Activated naive CD8-positive, alpha-beta T cell treated with anti-CD3 and anti-CD28 coated beads, Interleukin-2, amount 10 ng/mL, durations not matched to agents 7 days and 5 days (primary cell): Measurements from ENCODE around the gene TMEM238. TPM values are rescaled to one million over a fixed set of nuclear protein-coding genes. Genes with fewer than 3 reads are reported as not detected.
A peak's percentile ranks its signal among the peaks of the same experiment; 100 is the strongest.

Experiments used
- ATAC-seq: fragments of 150-1000 bp; cut with Tn5 transposase; one replicate; pipeline ENCODE4 v1.10.0; 2021; ENCODE audit warnings: low read depth, moderate library complexity
- POLR2A ChIA-PET: fragments of 350-600 bp; sonication (Branson Sonifier 250); formaldehyde crosslinking; loops from one replicate; lab custom pipeline; 2021; ENCODE audit warnings: antibody characterized with exemption; lab: Charles Lee
- DNase-seq: peaks from one replicate; pipeline ENCODE4 v3.0.0; 2021
- H3K27ac Mint-ChIP-seq: one replicate; pipeline ENCODE4 v1.8.0; 2022; ENCODE audit warnings: mild to moderate bottlenecking, mixed read lengths
- H3K27me3 Mint-ChIP-seq: one replicate; pipeline ENCODE4 v1.8.0; 2022; ENCODE audit warnings: mild to moderate bottlenecking, moderate library complexity, mixed read lengths
- H3K36me3 Mint-ChIP-seq: one replicate; pipeline ENCODE4 v1.8.0; 2021; ENCODE audit warnings: mild to moderate bottlenecking, mixed read lengths
- H3K4me1 Mint-ChIP-seq: one replicate; pipeline ENCODE4 v1.8.0; 2021; ENCODE audit warnings: mixed read lengths
- H3K4me3 Mint-ChIP-seq: one replicate; pipeline ENCODE4 v1.8.0; 2022; ENCODE audit warnings: mild to moderate bottlenecking, moderate library complexity, mixed read lengths
- H3K9me3 Mint-ChIP-seq: one replicate; pipeline ENCODE4 v1.8.0; 2021; ENCODE audit warnings: mixed read lengths
- total RNA-seq, 2 experiments: library from RNA; stranded (reverse); gene quantifications; one replicate each; pipeline ENCODE4 v1.2.3, GENCODE V29; 2021

TMEM238 gene
- total RNA-seq, 2 experiments from 2014 or later, result 17.0 to 19.8 TPM

GRCh38 chr19:55392820-55393761, 9.0 kb upstream of the TMEM238 start:
- ATAC-seq (no peak), DNase-seq (no peak)
- no peak overlapping the region for H3K27ac Mint-ChIP-seq
- no peaks in the 10 kb centered on the region for H3K27me3 Mint-ChIP-seq
- H3K9me3 Mint-ChIP-seq, result no peaks in the 10 kb centered on the region
- peaks cover 16% of the 10 kb centered on the region for H3K4me1 Mint-ChIP-seq
- POLR2A ChIA-PET, result interaction anchor here (0.5 to 11.0 kb wide), 4 partner anchors 9 to 111 kb away, joined by 3 to 211 read pairs (median 4); partner anchors contain the start of genes TMEM238 and UBE2S
- H3K36me3 Mint-ChIP-seq, result peaks cover 10% of the 10 kb centered on the region
- H3K4me3 Mint-ChIP-seq, result no peak overlapping the region

- POLR2A ChIA-PET, result interaction anchor here (0.7 to 11.0 kb wide), 2 partner anchors 12 to 112 kb away, joined by 4 to 211 read pairs; partner anchors contain the start of gene UBE2S
- H3K4me1 Mint-ChIP-seq, result peaks cover 24% of the 10 kb centered on the region
- ATAC-seq (no peak), DNase-seq (no peak)
- no peak overlapping the region for H3K4me3 Mint-ChIP-seq
- peaks cover 21% of the 10 kb centered on the region for H3K36me3 Mint-ChIP-seq
- H3K9me3 Mint-ChIP-seq, result no peaks in the 10 kb centered on the region
- H3K27me3 Mint-ChIP-seq, result no peaks in the 10 kb centered on the region
- H3K27ac Mint-ChIP-seq, result peak overlapping the region; percentile 22
Observed at GRCh38 chr19:55391702-55392615, 7.9 kb upstream of the TMEM238 start.

GRCh38 chr19:55391191-55391670, 7.1 kb upstream of the TMEM238 start:
- DNase-seq (no peak), ATAC-seq (no peak)
- peaks cover 28% of the 10 kb centered on the region for H3K36me3 Mint-ChIP-seq
- peaks cover 28% of the 10 kb centered on the region for H3K4me1 Mint-ChIP-seq
- no peak overlapping the region for H3K4me3 Mint-ChIP-seq
- POLR2A ChIA-PET, result interaction anchor here (0.6 to 11.0 kb wide), 3 partner anchors 12 to 454 kb away, joined by 3 to 211 read pairs (median 6); partner anchors contain the start of genes UBE2S and ZNF628
- H3K9me3 Mint-ChIP-seq, result no peaks in the 10 kb centered on the region
- no peak overlapping the region for H3K27ac Mint-ChIP-seq
- no peaks in the 10 kb centered on the region for H3K27me3 Mint-ChIP-seq

DNA sequence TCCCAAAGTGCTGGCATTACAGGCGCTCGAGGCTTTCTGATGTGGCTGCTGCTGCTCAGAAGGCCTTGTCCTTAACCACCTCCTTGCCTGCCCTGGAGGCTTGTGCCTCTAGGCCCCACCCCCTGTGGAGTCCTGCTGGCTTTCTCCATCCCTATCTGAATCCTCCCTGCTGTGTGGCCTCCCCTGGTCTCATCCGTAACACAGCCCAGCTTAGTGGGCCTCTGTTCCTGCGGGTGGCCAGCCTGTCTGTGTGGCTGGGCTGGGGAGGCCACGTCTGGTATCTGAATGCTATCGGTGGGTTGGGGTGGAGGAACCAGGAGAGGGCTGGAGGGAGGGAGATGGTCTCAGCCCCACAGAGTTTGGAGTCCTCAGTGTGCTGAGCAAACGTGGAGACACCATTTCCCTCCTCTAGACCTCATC, 6.4 kb upstream of the TMEM238 start:
- H3K4me3 Mint-ChIP-seq, result no peak overlapping the region
- POLR2A ChIA-PET, result interaction anchor here (0.6 to 11.0 kb wide), 4 partner anchors 13 to 453 kb away, joined by 3 to 211 read pairs (median 12); partner anchors contain the start of genes UBE2S and ZNF628
- peaks cover 28% of the 10 kb centered on the region for H3K4me1 Mint-ChIP-seq
- ATAC-seq, result no peak
- no peak for DNase-seq
- H3K27me3 Mint-ChIP-seq, result no peaks in the 10 kb centered on the region
- peaks cover 34% of the 10 kb centered on the region for H3K36me3 Mint-ChIP-seq
- no peak overlapping the region for H3K27ac Mint-ChIP-seq
- no peaks in the 10 kb centered on the region for H3K9me3 Mint-ChIP-seq

- H3K4me3 Mint-ChIP-seq, result peak overlapping the region; percentile 40
- POLR2A ChIA-PET, result interaction anchor here (0.8 to 11.0 kb wide), 3 partner anchors 14 to 1200 kb away, joined by 3 to 211 read pairs (median 19); partner anchors contain the start of genes MBOAT7 and UBE2S
- no peak for ATAC-seq
- no peak for DNase-seq
- H3K9me3 Mint-ChIP-seq, result no peaks in the 10 kb centered on the region
- no peaks in the 10 kb centered on the region for H3K27me3 Mint-ChIP-seq
- peak overlapping the region; percentile 54 for H3K27ac Mint-ChIP-seq
- H3K36me3 Mint-ChIP-seq, result peaks cover 34% of the 10 kb centered on the region
- peaks cover 31% of the 10 kb centered on the region for H3K4me1 Mint-ChIP-seq
Observed at GRCh38 chr19:55389386-55390317, 5.6 kb upstream of the TMEM238 start.

- H3K36me3 Mint-ChIP-seq, result peaks cover 36% of the 10 kb centered on the region
- DNase-seq (no peak), ATAC-seq (no peak)
- H3K4me3 Mint-ChIP-seq, result peak overlapping the region; percentile 100
- peak overlapping the region; percentile 54 for H3K27ac Mint-ChIP-seq
- H3K9me3 Mint-ChIP-seq, result no peaks in the 10 kb centered on the region
- no peaks in the 10 kb centered on the region for H3K27me3 Mint-ChIP-seq
- H3K4me1 Mint-ChIP-seq, result peaks cover 39% of the 10 kb centered on the region
- POLR2A ChIA-PET, result interaction anchor here (1.2 to 11.0 kb wide), 3 partner anchors 16 to 133 kb away, joined by 3 to 211 read pairs (median 19); partner anchors contain the start of gene UBE2S
Observed at GRCh38 chr19:55387736-55388497, 3.8 kb upstream of the TMEM238 start.

- POLR2A ChIA-PET, result interaction anchor here (0.6 to 11.0 kb wide), 7 partner anchors 17 to 414 kb away, joined by 3 to 211 read pairs (median 4); partner anchors contain the start of genes KMT5C and UBE2S
- H3K36me3 Mint-ChIP-seq, result peaks cover 46% of the 10 kb centered on the region
- H3K9me3 Mint-ChIP-seq, result peaks cover under 1% of the 10 kb centered on the region
- H3K4me3 Mint-ChIP-seq, result peak overlapping the region; percentile 100
- H3K27me3 Mint-ChIP-seq, result no peaks in the 10 kb centered on the region
- peaks cover 51% of the 10 kb centered on the region for H3K4me1 Mint-ChIP-seq
- DNase-seq (no peak), ATAC-seq (no peak)
- H3K27ac Mint-ChIP-seq, result peak overlapping the region; percentile 99
Observed at GRCh38 chr19:55386493-55386971, 2.4 kb upstream of the TMEM238 start.

DNA sequence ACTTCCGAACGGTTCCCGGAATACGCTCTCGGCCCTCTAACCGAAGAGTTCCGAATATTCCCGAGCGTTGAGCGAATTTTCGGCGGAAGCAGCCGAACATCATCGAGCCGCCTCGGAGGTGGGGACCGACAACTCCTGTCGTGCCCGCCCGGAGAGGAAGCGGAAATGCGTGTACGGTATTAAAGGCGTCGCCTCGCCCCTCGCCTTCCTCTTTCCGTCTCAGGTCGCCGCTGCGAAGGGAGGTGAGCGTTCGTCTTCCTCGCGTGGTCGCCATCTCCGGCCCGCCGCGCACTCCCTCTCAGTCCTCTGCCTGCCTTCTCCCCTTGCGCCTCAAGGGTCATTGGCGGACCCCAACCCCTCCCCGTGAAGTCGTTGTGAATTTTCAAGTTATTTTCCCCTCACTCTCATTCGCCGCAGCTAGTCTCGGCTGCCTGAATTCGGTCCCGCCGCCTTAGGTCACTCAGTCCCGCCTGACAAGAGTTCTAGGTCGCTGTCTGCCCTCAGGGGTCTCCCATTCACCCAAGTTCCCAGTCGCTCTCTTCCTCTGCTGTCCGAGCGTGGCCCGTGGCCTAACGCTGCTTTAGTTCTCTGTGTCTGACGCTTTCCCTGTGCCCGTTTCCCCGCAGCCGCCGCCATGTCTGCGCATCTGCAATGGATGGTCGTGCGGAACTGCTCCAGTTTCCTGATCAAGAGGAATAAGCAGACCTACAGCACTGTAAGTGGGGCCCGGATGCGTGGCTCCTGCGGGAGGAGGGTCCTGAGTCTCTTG, 1.8 kb upstream of the TMEM238 start, which contains the start of gene RPL28:
TSS of gene RPL28 (plus strand) at position 209 of the 769 bp plus-strand sequence. CDS start at position 635, 426 bp downstream.
- ATAC-seq (peak; percentile 74), DNase-seq (peak; percentile 96)
- Mint-ChIP-seq H3K4me3 (peak within 1 kb of the TSS; percentile 100), H3K27ac (peak within 1 kb of the TSS; percentile 99), H3K4me1 (peaks cover 53% of the 10 kb centered on the region), H3K9me3 (peaks cover 2% of the 10 kb centered on the region), H3K36me3 (peaks cover 48% of the 10 kb centered on the region), H3K27me3 (no peaks in the 10 kb centered on the region)
- POLR2A ChIA-PET, result interaction anchor here (1.1 to 11.0 kb wide), 5 partner anchors 18 to 131 kb away, joined by 3 to 211 read pairs (median 7); partner anchors contain the start of genes KMT5C and UBE2S

DNA sequence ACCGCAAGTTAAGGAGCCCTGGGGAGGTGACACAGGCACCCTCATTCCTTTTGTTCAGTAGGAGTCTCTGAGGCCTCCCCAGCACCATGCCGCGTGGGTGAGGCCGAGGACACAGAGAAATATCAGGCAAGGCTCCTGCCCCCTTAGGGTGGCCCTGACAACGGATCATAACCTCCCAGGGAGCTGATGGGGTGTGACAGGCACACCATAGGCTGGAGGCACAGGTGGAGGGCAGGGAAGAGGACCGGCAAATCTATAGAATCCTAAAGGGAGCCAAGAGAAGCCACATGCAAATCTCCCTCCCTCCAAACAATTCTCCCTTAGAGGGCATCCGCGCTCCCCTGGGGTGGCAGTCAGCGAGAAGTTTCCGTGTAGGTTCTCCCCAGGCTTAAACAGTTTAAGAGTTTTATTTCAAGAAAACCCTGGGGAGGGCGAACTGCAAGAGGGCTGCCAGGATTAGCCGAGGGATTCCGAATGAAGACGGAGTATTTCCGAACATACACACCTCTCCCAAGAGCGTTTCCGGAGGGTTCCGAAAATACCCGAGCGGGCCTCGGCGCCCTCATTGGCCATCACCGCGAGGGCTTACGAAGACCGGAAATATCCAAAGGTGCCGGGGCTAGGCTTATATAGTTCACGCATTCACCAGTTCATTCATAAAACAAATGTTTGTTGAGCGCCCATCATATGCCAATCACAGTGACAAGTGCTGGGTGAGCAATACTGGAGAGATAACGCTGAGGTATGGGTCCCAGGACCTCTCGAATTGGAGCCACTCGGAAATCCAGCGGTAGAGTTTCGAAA, 1.0 kb upstream of the TMEM238 start:
- peak overlapping the region; percentile 100 for H3K4me3 Mint-ChIP-seq
- H3K9me3 Mint-ChIP-seq, result peaks cover 2% of the 10 kb centered on the region
- DNase-seq (peak; percentile 94), ATAC-seq (peak; percentile 79)
- H3K27ac Mint-ChIP-seq, result peak overlapping the region; percentile 99
- peaks cover 51% of the 10 kb centered on the region for H3K4me1 Mint-ChIP-seq
- no peaks in the 10 kb centered on the region for H3K27me3 Mint-ChIP-seq
- POLR2A ChIA-PET, result interaction anchor here (1.0 to 11.0 kb wide), 19 partner anchors 8 to 257 kb away, joined by 3 to 211 read pairs (median 7); partner anchors contain the start of genes IL11, KMT5C, PPP6R1 and UBE2S
- peaks cover 52% of the 10 kb centered on the region for H3K36me3 Mint-ChIP-seq
